Retinal pigment epithelial cell (primary cell): ENCODE results near the gene FAIM2.

Experiments
- DNase-seq: peaks from one replicate; pipeline ENCODE4 v3.0.0-alpha.2; 2010; ENCODE audit warnings: low read depth
- H3K4me3 ChIP-seq: 2 replicates; pipeline ENCODE4 v1.5.1; 2011; ENCODE audit warnings: mild to moderate bottlenecking, low read length, control low read depth, moderate library complexity
- CTCF ChIP-seq: conservative IDR thresholded peaks from 2 replicates; pipeline ENCODE4 v1.5.1; 2011; ENCODE audit warnings: low read depth, low read length, control low read depth, inconsistent platforms

The FAIM2 gene

GRCh38 chr12:49917166-49917787, 13.6 kb upstream of the FAIM2 start:
- H3K4me3 ChIP-seq = no peak overlapping the region
- no peak for TF ChIP-seq CTCF
- DNase-seq = no peak

- no peak for TF ChIP-seq CTCF
- no peak overlapping the region for H3K4me3 ChIP-seq
- no peak for DNase-seq
These were observed 12.6 kb upstream of the FAIM2 start for GRCh38 chr12:49916129-49916919.

GRCh38 chr12:49912345-49913255, 8.9 kb upstream of the FAIM2 start:
- DNase-seq = no peak
- TF ChIP-seq CTCF = no peak
- no peak overlapping the region for H3K4me3 ChIP-seq

GRCh38 chr12:49911213-49911605, 7.5 kb upstream of the FAIM2 start:
- no peak overlapping the region for H3K4me3 ChIP-seq
- DNase-seq = no peak
- no peak for TF ChIP-seq CTCF

- TF ChIP-seq CTCF = no peak
- no peak for DNase-seq
- H3K4me3 ChIP-seq = no peak overlapping the region
These were observed 6.9 kb upstream of the FAIM2 start for GRCh38 chr12:49910331-49911212.

GRCh38 chr12:49909826-49910225, 6.1 kb upstream of the FAIM2 start:
- peak; percentile 63 for DNase-seq
- H3K4me3 ChIP-seq = no peak overlapping the region
- TF ChIP-seq CTCF = no peak
